Activated naive CD4-positive, alpha-beta T cell treated with anti-CD3 and anti-CD28 coated beads, Interleukin-2, amount 10 ng/mL, durations not matched to agents 5 hours and 36 hours (primary cell): ENCODE results near the gene TMLHE. TPM values are rescaled to one million over a fixed set of nuclear protein-coding genes. Genes with fewer than 3 reads are reported as not detected.

Experiments
- microRNA-seq: library from miRNA; unstranded; fragments of <30 nt; microRNA quantifications from one replicate; pipeline ENCODE4 v1.2.0, GENCODE V29; 2022; ENCODE audit warnings: borderline microRNAs expressed, borderline replicate concordance
- total RNA-seq, 2 experiments: library from RNA; stranded (reverse); gene quantifications; one replicate each; pipeline ENCODE4 v1.2.3, GENCODE V29; 2021

Gene TMLHE
- 10 to 100 TPM; 12.2 to 12.9 TPM for total RNA-seq

GRCh38 chrX:155612312-155613224 is at the start of gene TMLHE, which contains the start of gene SPRY3:
Gene TMLHE, minus strand, starts transcription at chrX:155612952. Its CDS starts 67,676 bp downstream, at chrX:155545276.
Gene SPRY3, plus strand, starts transcription at chrX:155612586.

GRCh38 chrX:155458471-155458870 is 154.3 kb downstream of the TMLHE start, which contains the start of gene F8A3:
Gene F8A3, minus strand, starts transcription at chrX:155458620. Its CDS starts 20 bp downstream, at chrX:155458600.

Small RNA genes within 50 kb of the gene (microRNA-seq; reads per million reads assigned to microRNA genes)
- not detected for gene MIR1184-3

Other genes starting within 250 kb of the TMLHE start
- gene F8A2, start 230.9 kb downstream of the TMLHE start, total RNA-seq, result not detected
- gene F8A3, start 154.3 kb downstream of the TMLHE start, total RNA-seq, result under 1 TPM; 0.20 to 0.89 TPM
- gene SPRY3, start 366 bp downstream of the TMLHE start, total RNA-seq, result under 1 TPM; 0.50 to 0.53 TPM